Calu3 (cell line): Measurements from ENCODE around the gene GJB1. TPM values are rescaled to one million over a fixed set of nuclear protein-coding genes. Genes with fewer than 3 reads are reported as not detected.

Experiments used
- BruUV-seq: library from RNA; stranded (reverse); fragments of 400-500 nt; replicated peaks from 2 replicates; lab custom pipeline; 2021; lab: Mats Ljungman, UMichigan
- CTCF ChIA-PET: fragments of 300-600 bp; sonication (Branson Sonifier 250); formaldehyde crosslinking; loops from one replicate; lab custom pipeline; 2022; ENCODE audit warnings: antibody characterized with exemption; lab: Charles Lee
- DNase-seq: peaks from one replicate; pipeline ENCODE4 v3.0.0; 2022
- H3K27ac Mint-ChIP-seq: one replicate; pipeline ENCODE4 v1.8.0; 2022; ENCODE audit warnings: mixed read lengths; ENCODE audit not compliant: unreplicated experiment
- H3K27me3 Mint-ChIP-seq: one replicate; pipeline ENCODE4 v1.8.0; 2022; ENCODE audit warnings: mixed read lengths; ENCODE audit not compliant: unreplicated experiment
- H3K36me3 Mint-ChIP-seq: one replicate; pipeline ENCODE4 v1.8.0; 2022; ENCODE audit warnings: mild to moderate bottlenecking, moderate library complexity, mixed read lengths; ENCODE audit not compliant: insufficient read depth, unreplicated experiment
- H3K4me1 Mint-ChIP-seq: one replicate; pipeline ENCODE4 v1.8.0; 2022; ENCODE audit warnings: mild to moderate bottlenecking, low read depth, mixed read lengths; ENCODE audit not compliant: unreplicated experiment
- H3K4me3 Mint-ChIP-seq: one replicate; pipeline ENCODE4 v1.8.0; 2022; ENCODE audit warnings: mild to moderate bottlenecking, low read depth, moderate library complexity, mixed read lengths; ENCODE audit not compliant: unreplicated experiment
- H3K9me3 Mint-ChIP-seq: one replicate; pipeline ENCODE4 v1.8.0; 2022; ENCODE audit warnings: low read depth, mixed read lengths; ENCODE audit not compliant: unreplicated experiment
- intact Hi-C: fragments of 100-400 bp; cut with micrococcal nuclease; formaldehyde crosslinking; loops from one replicate; pipeline ENCODE4 v1.10.0; 2022; ENCODE audit not compliant: unreplicated experiment
- total RNA-seq: library from RNA; stranded (reverse); gene quantifications from 2 replicates; pipeline ENCODE4 v1.2.3, GENCODE V29; 2022
- TF ChIP-seq, protein P1 (sequence below): fragments of 200-600 bp; IDR thresholded peaks from one replicate; pipeline ENCODE4 v1.8.0; 2022; ENCODE audit warnings: antibody characterized with exemption; ENCODE audit not compliant: unreplicated experiment

Gene GJB1
- total RNA-seq, 1 experiment from 2014 or later: 80.4 TPM

DNA sequence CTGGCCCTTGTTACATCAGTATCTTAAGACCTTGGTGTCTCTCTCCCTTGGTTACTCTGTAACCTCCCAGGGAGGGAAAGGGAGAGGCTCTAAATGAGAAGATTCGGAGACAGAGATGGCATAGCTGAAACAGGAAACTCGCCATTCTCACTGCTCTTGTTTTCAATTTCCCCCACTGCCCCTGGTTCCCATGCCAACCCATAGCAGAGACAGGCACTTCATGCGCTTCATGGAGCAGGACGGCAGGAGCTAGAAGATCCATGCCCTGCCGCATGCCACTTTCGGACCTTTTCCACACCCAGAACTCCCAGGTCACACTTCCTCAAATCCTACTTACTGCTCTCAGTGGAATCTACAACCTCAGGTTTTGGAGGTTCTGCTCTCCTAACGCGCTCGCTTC is 27.8 kb downstream of the GJB1 start:
- TF ChIP-seq, protein P1, sequence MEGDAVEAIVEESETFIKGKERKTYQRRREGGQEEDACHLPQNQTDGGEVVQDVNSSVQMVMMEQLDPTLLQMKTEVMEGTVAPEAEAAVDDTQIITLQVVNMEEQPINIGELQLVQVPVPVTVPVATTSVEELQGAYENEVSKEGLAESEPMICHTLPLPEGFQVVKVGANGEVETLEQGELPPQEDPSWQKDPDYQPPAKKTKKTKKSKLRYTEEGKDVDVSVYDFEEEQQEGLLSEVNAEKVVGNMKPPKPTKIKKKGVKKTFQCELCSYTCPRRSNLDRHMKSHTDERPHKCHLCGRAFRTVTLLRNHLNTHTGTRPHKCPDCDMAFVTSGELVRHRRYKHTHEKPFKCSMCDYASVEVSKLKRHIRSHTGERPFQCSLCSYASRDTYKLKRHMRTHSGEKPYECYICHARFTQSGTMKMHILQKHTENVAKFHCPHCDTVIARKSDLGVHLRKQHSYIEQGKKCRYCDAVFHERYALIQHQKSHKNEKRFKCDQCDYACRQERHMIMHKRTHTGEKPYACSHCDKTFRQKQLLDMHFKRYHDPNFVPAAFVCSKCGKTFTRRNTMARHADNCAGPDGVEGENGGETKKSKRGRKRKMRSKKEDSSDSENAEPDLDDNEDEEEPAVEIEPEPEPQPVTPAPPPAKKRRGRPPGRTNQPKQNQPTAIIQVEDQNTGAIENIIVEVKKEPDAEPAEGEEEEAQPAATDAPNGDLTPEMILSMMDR: no peak
- peaks cover 34% of the 10 kb centered on the region for H3K36me3 Mint-ChIP-seq
- DNase-seq: no peak
- no peaks in the 10 kb centered on the region for H3K9me3 Mint-ChIP-seq
- H3K27ac Mint-ChIP-seq: no peak overlapping the region
- H3K4me1 Mint-ChIP-seq: peaks cover 9% of the 10 kb centered on the region
- H3K27me3 Mint-ChIP-seq: no peaks in the 10 kb centered on the region
- CTCF ChIA-PET: no interaction called here
- H3K4me3 Mint-ChIP-seq: no peak overlapping the region
- BruUV-seq: no TSS peak
- intact Hi-C loops: no loop called here

DNA sequence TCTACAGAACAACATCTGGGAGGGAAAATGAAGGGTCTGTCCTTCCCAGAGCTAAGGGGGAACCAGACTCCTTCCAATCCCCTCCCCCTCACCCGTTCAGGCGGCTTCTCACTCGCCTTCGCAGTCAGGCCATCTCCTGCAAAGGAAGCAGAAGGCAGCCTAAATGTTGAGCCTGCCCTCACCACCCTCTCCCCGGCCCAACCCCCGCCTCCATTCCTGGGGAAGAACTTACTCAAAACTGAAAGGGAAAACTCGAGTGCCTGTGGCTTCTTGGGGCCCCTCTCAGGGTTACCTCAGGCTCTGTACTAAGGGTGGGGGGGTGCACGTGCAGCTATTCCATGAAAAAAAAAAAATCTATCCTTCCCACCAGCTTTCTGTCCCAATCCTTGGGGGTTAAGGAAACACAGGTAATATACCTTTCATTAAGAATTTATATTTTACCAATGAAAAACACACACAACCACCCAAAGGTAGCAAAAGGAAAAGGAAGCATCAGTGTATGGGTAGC is 28.5 kb downstream of the GJB1 start:
- H3K27me3 Mint-ChIP-seq: no peaks in the 10 kb centered on the region
- intact Hi-C loops: no loop called here
- CTCF ChIA-PET: no interaction called here
- peaks cover 11% of the 10 kb centered on the region for H3K4me1 Mint-ChIP-seq
- H3K9me3 Mint-ChIP-seq: no peaks in the 10 kb centered on the region
- H3K36me3 Mint-ChIP-seq: peaks cover 34% of the 10 kb centered on the region
- TF ChIP-seq, protein P1: no peak
- no TSS peak for BruUV-seq
- DNase-seq: no peak
- H3K27ac Mint-ChIP-seq: no peak overlapping the region
- H3K4me3 Mint-ChIP-seq: no peak overlapping the region

DNA sequence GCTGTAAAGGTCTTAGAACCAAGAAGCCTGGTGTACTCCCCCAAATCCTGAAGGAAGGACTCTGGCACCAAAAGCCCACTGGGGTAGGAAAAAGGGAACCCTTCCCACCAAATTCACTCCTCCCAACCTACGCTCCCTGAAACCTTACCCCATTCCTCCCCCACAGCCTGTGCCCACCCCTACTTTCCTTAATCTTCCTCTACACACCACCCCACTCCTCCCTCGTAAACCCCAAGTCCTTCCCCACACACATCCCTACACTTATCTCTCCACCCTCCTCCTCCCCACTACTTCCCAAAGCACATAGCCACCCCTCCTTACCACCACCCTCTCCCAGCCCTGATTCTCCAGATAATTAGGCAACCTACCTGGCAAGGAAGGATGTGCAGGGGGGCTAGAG is 29.2 kb downstream of the GJB1 start:
- Mint-ChIP-seq H3K27ac (no peak overlapping the region), H3K27me3 (no peaks in the 10 kb centered on the region), H3K36me3 (peaks cover 34% of the 10 kb centered on the region), H3K9me3 (no peaks in the 10 kb centered on the region), H3K4me3 (no peak overlapping the region), H3K4me1 (peaks cover 11% of the 10 kb centered on the region)
- TF ChIP-seq, protein P1: no peak
- DNase-seq: no peak
- intact Hi-C loops: no loop called here
- no TSS peak for BruUV-seq
- CTCF ChIA-PET: no interaction called here

DNA sequence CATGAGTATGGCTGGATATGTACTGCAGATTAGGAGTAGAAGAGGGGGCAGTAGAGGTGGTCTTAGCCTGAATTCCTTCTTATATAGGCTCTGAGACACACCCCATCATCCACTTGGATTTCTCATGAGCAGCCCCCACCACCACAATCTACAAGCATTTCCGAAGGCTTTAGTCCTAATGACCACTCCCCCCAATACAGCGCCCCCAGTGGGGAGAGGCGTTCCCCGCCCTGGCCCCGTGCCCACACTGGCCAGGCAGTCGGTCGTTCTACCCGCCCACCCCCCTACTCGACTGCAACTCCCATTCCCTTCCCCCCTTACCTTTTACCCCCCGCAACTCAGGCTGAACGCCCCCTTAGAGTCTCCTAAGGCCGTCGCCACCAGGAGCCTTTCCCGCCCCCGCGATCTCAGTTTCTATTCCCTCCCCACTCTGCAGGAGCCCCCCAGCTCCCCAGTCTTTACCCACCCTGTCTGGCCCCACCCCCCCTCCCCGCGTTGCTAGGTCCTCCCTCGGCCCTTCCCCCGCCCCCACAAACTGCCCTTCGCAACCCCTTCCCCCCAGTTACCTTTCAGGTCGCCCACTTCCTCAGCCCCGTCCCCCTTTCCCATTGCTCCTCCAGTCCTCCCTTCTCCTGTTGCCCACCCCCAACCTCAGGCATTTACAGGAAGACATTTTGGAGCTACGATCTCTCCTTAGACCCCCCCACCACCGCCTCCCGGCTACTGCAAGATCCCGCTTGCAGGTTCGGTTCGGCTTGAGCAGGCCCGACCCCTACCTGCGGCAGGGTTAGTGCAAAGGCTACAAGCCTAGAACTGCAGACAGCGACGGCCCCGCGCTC is 30.4 kb downstream of the GJB1 start:
- Mint-ChIP-seq H3K27me3 (no peaks in the 10 kb centered on the region), H3K36me3 (peaks cover 34% of the 10 kb centered on the region), H3K27ac (peak overlapping the region; percentile 13), H3K9me3 (no peaks in the 10 kb centered on the region), H3K4me1 (peaks cover 11% of the 10 kb centered on the region), H3K4me3 (peak overlapping the region; percentile 70)
- intact Hi-C loops: no loop called here
- CTCF ChIA-PET: interaction anchor here (0.6 to 0.8 kb wide), 2 partner anchors 29 to 118 kb away, joined by 3 to 11 read pairs; no protein-coding TSS in a partner anchor
- TF ChIP-seq, protein P1: peak; percentile 47
- no TSS peak for BruUV-seq
- DNase-seq: peak; percentile 75
